GM12892 (cell line): ENCODE data around the gene NIPAL1.
A peak's percentile ranks its signal among the peaks of the same experiment; 100 is the strongest.

Experiments used
- DNase-seq: peaks from one replicate; pipeline ENCODE4 v3.0.0; 2011; ENCODE audit not compliant: insufficient read length
- FAIRE-seq: peaks from 2 replicates; lab custom pipeline; 2011; peaks lifted over from hg19 to GRCh38; lab: Jason Lieb, UNC
- POLR2A ChIP-seq: IDR thresholded peaks from 2 replicates; pipeline ENCODE4 v1.6.1; 2011; ENCODE audit warnings: low read depth, low read length, control low read depth
- POLR2AphosphoS5 ChIP-seq: IDR thresholded peaks from 2 replicates; pipeline ENCODE4 v1.6.1; 2011; ENCODE audit warnings: low read depth, low read length, control low read depth
- TAF1 ChIP-seq: IDR thresholded peaks from 2 replicates; pipeline ENCODE4 v1.6.1; 2011; ENCODE audit warnings: low read depth, mild to moderate bottlenecking, control low read depth, low read length, borderline replicate concordance

NIPAL1 gene

DNA sequence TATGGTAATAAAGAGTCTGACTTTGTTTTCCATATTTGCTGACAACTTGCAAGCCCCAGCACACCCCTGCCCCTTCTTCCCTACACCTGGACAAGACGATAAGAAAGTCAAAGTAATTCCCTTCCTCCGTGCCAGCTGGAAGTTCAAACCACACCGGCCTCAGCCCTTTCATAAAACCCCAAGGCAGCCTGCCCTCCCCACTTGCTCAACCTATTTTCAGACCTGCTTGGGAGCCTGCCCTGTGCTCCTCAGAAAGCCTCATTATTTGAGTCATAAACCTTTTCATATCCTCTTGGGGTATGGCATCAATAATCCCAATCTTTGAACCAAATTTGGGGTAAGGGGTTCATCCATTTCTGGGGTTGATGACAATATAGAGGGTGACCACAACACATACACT, 29.5 kb downstream of the NIPAL1 start:
- DNase-seq: no peak
- TF ChIP-seq POLR2AphosphoS5 (no peak), TAF1 (no peak), POLR2A (no peak)
- FAIRE-seq: no peak

DNA sequence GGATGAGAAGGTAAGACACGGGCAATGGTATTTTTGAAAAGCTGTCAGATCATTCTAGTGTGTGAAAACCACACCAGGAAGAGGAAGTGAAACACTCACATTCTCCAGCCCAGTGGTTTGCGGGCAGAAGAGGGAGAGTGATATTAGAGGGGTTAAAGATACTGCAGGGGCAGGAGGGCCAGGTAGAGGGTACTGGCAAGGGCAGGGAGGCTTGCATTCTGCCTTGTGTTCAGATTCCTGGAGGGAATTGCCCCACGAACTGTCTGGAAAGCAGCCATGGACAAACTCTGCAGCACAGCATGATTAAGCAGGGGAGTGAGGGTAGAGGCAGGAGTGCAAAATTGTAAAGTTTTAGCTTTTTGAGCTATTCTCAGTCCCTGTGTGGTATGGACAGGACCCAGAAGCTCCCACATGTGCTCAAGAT, 30.9 kb downstream of the NIPAL1 start:
- DNase-seq: no peak
- FAIRE-seq: peak; percentile 98
- TF ChIP-seq POLR2A (no peak), POLR2AphosphoS5 (no peak), TAF1 (no peak)

DNA sequence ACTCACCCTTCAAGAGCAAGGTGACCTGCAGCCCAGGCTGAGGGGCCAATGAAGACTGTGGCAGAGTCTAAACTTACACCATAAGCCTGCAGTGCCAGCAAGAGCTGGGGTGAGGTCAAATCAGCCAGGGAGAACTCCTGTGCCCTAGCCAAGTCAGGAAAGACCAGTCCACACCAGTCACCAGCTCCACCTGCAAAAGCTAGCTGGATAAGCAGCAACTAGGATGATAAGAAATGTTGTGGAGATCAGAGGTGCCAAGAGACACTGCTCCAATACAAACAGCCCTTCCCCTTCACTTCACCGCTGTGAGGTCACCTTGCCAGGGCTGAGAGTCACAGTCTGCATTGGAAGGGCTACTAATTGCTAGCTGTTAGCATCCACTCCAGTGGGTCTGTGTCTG, 31.3 kb downstream of the NIPAL1 start:
- TF ChIP-seq TAF1 (no peak), POLR2AphosphoS5 (no peak), POLR2A (no peak)
- no peak for DNase-seq
- FAIRE-seq: no peak

DNA sequence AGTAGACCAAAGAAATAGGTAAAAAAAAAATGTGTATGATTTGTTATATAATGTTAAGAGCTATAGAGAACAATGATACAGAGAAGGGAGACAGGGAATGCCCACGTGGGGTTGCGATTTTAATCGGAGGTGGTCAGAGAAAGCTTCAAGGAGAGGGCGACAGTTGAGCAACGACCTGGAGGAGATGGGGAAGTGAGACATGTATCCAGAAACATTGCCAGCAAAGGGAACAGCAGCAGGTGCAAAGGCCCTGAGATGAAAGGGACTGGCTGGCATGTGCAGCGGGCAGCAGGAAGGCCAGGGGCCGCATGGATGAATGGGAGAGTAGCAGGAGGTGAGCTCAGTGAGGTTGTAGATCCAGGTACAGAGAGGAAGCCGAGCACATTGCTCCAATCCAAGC, 32.9 kb downstream of the NIPAL1 start:
- no peak for TF ChIP-seq TAF1
- TF ChIP-seq POLR2A: no peak
- no peak for TF ChIP-seq POLR2AphosphoS5
- FAIRE-seq: no peak

DNA sequence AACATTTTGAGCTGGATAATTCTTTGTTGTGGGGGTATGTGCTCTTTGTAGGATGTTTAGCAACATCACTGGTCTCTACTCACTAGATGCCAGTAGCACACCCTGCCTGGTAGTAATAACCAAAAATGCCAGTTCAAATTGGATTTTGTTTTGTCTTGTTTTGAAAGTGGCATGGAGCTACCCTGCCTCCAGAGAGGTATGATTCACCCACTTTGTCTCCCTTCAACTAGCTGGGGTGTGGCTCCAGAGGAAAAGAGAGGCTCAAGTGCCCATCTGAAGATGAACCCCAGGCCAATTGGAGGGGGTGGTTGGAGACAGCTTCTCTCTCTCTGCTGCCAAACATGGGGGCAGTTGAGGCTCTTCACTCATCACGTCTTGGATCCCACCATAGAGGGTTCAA, 34.5 kb downstream of the NIPAL1 start:
- DNase-seq: no peak
- no peak for TF ChIP-seq POLR2A
- TF ChIP-seq POLR2AphosphoS5: no peak
- no peak for TF ChIP-seq TAF1
- no peak for FAIRE-seq

More for the DNA sequence above, 32.9 kb downstream of the NIPAL1 start:
- no peak for DNase-seq

DNA sequence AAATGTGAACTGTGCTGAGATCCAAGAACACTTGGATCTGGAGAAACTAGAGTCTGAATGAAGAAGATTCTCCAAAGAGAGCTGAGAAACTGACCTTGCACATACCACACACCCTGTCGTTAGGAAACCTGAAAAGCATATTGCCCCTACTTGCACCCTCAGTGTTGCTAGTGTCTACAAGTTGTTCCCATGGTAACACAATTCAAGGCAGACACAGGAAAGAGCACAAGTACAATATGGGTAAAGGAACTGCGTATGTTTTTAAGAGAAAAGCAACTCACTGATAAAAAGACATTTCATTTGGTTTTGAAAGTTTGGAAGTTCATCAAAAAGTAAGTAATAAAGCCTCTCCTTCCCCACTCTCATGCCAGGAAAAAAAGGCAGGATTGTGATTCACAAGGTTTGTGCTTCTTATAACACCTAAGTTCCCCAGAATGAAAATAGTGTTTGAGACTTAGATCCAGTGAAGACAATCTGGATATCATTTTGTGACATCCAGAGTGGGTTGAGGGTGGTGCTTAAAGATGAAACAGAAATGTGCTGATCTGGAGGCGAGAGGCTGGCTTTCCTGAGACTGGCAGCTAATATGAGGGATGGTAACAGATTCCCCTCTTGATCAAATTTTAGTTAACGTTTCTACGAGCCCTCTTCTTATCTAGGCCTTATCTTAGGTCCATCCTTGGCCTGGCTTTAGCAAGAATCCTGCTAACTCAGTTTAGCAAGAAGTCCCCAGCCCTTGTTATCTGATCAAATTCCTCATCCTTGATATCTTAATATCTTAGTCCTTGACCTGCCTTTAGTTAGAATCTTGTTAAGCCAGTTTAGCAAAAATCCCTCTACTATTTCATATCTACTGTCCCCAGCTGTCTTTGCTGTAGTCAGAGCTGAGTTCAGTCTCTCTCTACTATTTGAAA, 42.3 kb downstream of the NIPAL1 start:
- TF ChIP-seq POLR2AphosphoS5 (no peak), TAF1 (no peak), POLR2A (no peak)
- DNase-seq (no peak), FAIRE-seq (peak; percentile 56)

DNA sequence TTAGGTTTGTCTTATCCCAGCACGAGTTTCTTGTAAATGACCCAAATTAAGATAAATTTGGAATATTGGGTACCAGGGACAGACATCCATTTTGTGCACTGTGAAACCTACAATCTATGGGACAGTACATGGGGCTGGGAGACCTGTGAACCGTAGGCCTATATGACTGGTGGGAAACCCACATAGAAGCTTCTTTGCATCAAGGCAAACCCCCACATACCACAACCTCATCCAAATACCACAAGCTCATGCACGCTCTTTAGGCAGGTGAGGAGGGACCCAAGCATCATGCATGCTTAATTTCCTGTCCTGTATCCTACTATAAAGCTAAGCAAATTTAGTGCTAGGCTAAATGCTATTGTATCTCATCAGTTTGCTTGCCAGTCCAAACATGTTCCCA, 47.8 kb downstream of the NIPAL1 start:
- FAIRE-seq: peak; percentile 92
- no peak for DNase-seq

DNA sequence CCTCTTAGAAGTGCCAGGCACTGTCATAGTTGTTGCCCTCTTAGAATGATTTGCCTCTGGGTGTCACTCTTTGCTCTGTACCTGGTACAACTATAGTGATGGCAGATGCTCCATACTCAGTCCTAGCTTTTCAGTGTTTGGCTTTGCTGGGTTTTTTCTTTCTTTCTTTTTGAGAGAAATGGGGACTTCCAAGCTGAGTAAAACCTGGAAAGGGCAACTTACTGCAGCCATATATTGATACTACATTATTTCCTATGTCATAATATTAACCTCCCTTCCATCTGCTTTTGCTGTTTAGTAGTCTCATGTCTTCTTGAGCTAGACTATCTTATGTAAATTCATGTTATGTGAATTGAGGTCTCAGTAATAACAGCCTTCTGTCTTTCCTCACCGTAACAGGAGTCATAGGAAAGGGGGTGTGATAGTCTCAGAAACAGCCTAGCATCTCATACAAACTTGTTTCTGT, 49.0 kb downstream of the NIPAL1 start:
- no peak for DNase-seq
- TF ChIP-seq POLR2A: no peak
- no peak for TF ChIP-seq POLR2AphosphoS5
- TF ChIP-seq TAF1: no peak
- peak; percentile 83 for FAIRE-seq

More for the DNA sequence above, 47.8 kb downstream of the NIPAL1 start:
- no peak for TF ChIP-seq POLR2A
- no peak for TF ChIP-seq POLR2AphosphoS5
- TF ChIP-seq TAF1: no peak

DNA sequence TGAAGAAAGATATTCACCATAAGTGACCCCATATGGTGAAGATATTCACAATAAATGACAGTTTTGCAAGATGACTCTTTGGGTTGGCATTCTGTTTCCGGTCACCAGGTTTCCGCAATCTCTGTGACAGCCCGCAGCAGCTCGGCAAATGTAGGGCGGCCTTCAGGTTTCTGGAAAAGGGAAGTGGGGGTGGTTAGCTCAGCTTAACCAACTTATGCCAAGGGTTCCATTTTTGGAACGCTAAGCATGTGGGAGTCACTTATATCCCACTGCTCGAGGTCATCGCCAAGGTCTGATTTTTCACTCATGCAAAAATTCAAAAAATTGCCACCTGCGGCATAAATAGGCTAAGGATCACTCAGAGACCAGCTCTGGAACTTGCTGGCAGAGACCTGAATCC, 51.0 kb downstream of the NIPAL1 start:
- TF ChIP-seq POLR2AphosphoS5: no peak
- DNase-seq: no peak

DNA sequence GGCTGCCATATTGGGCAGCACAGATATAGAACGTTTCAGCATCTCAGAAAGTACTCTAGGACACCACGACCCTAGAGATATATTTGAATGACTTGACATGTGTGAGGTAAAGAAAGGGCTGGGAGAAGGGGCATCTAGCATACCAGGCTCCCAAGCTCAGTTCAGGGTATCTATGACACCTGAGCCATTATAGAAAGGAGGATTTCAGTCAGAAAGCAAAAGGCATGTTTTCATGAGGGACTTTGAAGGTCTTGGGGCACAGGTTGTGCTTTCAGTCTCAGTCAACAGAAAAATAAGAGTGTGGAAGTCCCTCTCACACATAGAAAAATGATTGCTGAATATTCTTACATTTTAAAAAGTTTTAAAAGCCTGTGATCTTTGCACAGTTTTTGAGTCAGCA, 51.6 kb downstream of the NIPAL1 start:
- FAIRE-seq (no peak), DNase-seq (no peak)
- TF ChIP-seq POLR2A (no peak), TAF1 (no peak), POLR2AphosphoS5 (no peak)

More for the DNA sequence above, 51.0 kb downstream of the NIPAL1 start:
- FAIRE-seq: no peak

DNA sequence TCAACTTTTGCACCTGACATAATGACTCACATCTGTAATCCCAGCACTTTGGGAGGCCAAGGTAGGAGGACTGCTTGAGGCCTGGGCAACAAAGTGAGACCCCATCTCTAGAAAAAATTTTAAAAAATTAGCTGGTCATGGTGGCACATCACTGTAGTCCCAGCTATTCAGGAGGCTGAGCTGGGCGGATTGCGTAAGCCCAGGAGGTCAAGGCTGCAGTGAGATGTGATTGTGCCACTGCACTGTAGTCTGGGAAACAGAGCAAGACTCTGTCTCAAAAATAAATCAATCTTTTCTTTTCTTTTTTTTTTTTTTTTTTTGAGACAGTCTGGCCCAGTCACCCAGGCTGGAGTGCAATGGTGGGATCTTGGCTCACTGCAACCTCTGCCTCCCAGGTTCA, 52.5 kb downstream of the NIPAL1 start:
- FAIRE-seq (no peak), DNase-seq (no peak)
- no peak for TF ChIP-seq TAF1
- TF ChIP-seq POLR2A: no peak
- TF ChIP-seq POLR2AphosphoS5: no peak

DNA sequence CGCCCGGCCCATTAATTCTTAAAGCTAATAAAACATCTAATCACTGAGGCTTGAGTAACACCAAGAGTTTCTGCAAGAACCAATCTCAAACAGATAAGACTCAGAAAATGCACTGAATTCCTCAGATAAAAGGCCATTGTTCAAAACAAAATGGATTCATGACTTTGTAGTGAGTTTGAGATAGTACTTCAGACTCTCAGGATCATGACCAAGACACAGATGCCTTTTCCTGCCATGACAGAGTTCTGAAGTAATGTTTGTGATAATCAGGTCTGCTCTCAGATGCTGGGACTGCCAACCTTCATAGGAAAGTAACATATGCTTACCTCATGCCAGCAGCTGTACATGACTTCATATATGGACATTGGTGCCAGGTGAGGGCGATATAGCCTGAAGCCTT, 54.6 kb downstream of the NIPAL1 start:
- DNase-seq (no peak), FAIRE-seq (no peak)
- no peak for TF ChIP-seq POLR2AphosphoS5
- TF ChIP-seq POLR2A: no peak
- TF ChIP-seq TAF1: no peak
